GM19468 (cell line): ENCODE results near the gene CIART.
A peak's percentile ranks its signal among the peaks of the same experiment; 100 is the strongest.
"Not testable (repeated sequence)": the region's sequence is repeated elsewhere in the genome, so short reads cannot be mapped to it uniquely, and the experiment has no call there.

ENCODE experiments used
- ATAC-seq: cut with Tn5 transposase; IDR thresholded peaks from one replicate; pipeline ENCODE4 v1.9.1; 2021; ENCODE audit warnings: mild to moderate bottlenecking, moderate library complexity, moderate number of reproducible peaks; ENCODE audit not compliant: unreplicated experiment; ENCODE audit errors: extremely low read depth

The CIART gene, protein sequence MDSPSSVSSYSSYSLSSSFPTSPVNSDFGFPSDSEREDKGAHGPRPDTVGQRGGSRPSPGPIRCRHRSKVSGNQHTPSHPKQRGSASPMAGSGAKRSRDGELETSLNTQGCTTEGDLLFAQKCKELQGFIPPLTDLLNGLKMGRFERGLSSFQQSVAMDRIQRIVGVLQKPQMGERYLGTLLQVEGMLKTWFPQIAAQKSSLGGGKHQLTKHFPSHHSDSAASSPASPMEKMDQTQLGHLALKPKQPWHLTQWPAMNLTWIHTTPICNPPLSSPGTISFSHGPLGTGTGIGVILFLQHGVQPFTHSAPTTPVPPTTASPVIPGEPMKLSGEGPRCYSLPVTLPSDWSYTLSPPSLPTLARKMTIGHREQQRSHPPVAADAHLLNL

GRCh38 chr1:150281758-150282557 is at the start of gene CIART:
CIART (plus strand) TSS chr1:150282554; CDS start chr1:150283268, 714 bp downstream.
- peak; percentile 59 for ATAC-seq

GRCh38 chr1:150232921-150233320 is 49.4 kb upstream of the CIART start:
- not testable (repeated sequence) for ATAC-seq

GRCh38 chr1:150233359-150234308 is 48.7 kb upstream of the CIART start:
- ATAC-seq = no peak

- no peak for ATAC-seq
These were observed 48.1 kb upstream of the CIART start for GRCh38 chr1:150234309-150234565.

GRCh38 chr1:150234566-150235293 is 47.6 kb upstream of the CIART start:
- ATAC-seq = peak; percentile 13

DNA sequence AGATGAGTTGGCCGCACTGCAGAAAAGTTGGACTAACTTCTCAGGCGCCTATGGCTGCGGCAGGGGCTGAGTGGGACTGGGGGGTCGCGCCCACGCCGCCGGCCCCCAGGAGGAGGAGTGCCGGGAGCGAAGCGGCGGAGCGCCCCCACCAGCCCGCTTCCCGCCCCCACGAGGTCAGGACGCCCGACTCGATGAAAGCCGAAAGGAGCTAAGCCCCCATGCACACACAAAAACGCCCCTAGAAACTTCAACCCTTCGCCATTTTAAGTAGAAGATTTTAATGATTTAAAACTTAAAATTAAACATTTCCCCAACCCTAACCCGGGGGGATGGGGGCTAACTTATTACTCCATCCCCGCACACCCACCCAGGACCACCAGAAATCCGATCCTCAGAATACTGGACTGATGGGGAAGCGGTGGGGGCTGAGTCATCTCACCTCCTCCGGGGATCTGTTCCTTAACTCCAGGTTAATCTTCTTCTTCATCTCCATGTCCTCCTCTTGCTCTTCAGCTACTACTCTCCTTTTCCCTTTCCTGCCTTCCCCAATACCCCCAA is 47.0 kb upstream of the CIART start:
- no peak for ATAC-seq

GRCh38 chr1:150235852-150236613 is 46.3 kb upstream of the CIART start, which contains the start of gene ANP32E:
ANP32E (minus strand) TSS chr1:150236112; CDS start chr1:150235786, 326 bp downstream.
- ATAC-seq = peak; percentile 69

DNA sequence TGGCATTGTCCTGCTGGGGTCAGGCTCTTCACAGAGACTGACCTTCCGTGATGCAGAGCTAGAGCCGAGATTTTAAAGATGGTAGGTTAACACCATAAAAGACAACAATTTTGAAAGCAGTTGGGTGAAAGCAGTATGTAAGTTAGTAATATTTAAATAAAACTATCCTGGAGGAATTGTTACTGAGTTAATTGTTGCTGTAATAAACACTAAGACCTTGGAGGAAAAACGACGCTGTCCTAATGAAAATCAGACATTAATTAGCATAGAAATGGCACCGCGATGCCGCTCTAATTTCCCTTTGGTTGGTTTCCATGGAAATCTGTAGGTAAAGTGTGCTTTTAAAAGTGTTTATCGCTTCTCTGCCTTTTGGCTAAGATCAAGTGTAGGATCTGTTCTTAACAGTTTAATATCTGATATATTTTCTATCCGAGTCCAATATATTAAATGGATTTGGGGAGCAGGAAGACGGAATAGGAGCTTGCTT is 45.7 kb upstream of the CIART start:
- no peak for ATAC-seq

DNA sequence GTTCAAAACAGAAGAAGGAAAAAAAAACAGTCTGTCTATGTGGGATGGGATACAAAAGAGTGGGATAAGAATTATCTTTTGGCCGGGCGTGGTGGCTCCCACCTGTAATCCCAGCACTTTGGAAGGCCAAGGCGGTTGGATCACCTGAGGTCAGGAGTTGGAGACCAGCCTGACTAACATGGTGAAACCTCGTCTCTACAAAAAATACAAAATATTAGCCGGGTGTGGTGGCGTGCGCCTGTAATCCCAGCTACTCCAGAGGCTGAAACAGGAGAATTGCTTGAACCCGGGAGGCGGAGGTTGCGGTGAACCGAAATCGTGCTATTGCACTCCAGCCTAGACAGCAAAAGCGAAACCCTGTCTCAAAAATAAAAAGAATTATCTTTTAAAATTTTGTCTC is 45.2 kb upstream of the CIART start:
- ATAC-seq = not testable (repeated sequence)

DNA sequence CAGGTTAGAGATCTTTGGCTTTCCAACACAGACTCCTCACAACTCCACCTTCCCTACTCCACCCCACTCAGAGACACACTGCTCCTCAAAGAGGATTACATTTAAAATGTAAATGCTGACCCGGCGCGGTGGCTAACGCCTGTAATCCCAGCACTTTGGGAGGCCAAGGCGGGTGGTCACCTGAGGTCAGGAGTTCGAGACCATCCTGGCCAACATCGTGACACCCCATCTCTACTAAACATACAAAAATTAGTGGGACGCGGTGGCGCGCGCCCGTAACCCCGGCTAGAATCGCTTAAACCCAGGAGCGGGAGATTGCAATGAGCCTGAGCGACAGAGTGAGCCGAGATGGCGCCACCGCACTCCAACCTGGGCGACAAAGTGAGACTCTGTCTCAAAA is 44.6 kb upstream of the CIART start:
- no peak for ATAC-seq

GRCh38 chr1:150243003-150243402 is 39.4 kb upstream of the CIART start:
- no peak for ATAC-seq

GRCh38 chr1:150249936-150250335 is 32.4 kb upstream of the CIART start:
- no peak for ATAC-seq

DNA sequence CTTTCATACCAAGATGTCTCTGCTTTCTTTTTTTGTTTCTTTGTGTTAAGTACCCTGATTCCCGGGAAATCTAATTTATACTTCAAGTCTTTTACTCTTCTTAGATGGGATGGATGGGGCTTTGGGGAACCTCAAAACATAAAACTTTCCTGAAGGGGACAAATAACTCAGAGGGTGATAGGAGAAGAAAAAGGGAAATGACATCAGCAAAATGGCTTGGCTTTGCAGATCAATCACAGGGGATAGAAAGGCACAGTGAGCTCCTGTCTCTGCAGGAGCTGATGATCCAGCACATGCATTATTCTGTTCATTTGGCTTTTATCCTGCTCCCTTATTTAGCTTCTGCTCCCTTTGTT is 26.2 kb upstream of the CIART start:
- ATAC-seq = no peak

GRCh38 chr1:150256554-150257341 is 25.6 kb upstream of the CIART start:
- no peak for ATAC-seq

GRCh38 chr1:150257624-150258585 is 24.4 kb upstream of the CIART start, which contains the start of gene CA14:
CA14 (plus strand) TSS chr1:150257774; CDS start chr1:150258129, 355 bp downstream.
- no peak for ATAC-seq

GRCh38 chr1:150259217-150259616 is 23.1 kb upstream of the CIART start:
- ATAC-seq = no peak
